ENCODE results near the gene KRTAP5-6.

Gene KRTAP5-6, protein sequence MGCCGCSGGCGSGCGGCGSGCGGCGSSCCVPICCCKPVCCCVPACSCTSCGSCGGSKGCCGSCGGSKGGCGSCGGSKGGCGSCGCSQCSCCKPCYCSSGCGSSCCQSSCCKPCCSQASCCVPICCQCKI

DNA sequence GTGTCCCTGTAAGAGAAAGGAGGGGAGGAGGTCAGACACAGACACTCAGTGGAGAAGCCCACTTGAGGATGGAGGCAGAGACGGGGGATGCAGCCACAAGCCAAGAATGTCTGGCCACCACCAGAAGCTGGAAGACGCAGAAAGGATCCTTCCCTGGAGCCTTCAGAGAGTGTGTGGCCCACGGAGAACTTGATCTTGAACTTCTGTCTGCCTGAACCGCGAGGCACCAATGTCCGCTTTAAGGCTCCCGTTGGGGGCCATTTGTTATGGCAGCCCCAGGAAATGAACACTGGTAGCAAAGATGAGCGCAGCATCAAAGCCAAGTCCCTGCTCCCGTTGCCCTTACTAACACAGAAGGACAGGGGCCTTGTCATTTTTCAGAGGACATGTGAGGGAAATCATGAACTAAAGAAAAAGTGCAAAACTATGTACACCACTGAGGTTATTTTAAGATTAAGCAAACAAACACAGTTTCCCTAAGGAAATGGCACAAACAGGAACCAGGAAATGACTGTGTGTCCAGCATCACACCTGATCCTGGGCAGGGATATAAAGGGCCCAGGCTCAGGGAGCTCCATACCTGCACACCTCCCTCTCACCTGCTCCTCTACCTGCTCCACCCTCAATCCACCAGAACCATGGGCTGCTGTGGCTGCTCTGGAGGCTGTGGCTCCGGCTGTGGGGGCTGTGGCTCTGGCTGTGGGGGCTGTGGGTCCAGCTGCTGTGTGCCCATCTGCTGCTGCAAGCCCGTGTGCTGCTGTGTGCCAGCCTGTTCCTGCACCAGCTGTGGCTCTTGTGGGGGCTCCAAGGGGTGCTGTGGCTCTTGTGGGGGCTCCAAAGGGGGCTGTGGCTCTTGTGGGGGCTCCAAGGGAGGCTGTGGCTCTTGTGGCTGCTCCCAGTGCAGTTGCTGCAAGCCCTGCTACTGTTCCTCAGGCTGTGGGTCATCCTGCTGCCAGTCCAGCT, at the start of gene KRTAP5-6:
Gene KRTAP5-6, plus strand, starts transcription at position 588 of the 963 bp plus-strand sequence. Its CDS starts 51 bp downstream, at position 639.
- no peak within 1 kb of the TSS for H3K27ac ChIP-seq (ENCODE audit: low read depth, low read length)
- H3K4me3 ChIP-seq (ENCODE audit: low read length), result no peak within 1 kb of the TSS
- no peaks in the 10 kb centered on the region for H3K4me1 ChIP-seq (ENCODE audit: control insufficient read depth, insufficient read depth, low read length)
- H3K36me3 ChIP-seq (ENCODE audit: control insufficient read depth, insufficient read depth, low read length), result no peaks in the 10 kb centered on the region
- no peaks in the 10 kb centered on the region for H3K27me3 ChIP-seq (ENCODE audit: control insufficient read depth, insufficient read depth, low read length)
- no peak within 1 kb of the TSS for H3K9ac ChIP-seq (ENCODE audit: low read length)

DNA sequence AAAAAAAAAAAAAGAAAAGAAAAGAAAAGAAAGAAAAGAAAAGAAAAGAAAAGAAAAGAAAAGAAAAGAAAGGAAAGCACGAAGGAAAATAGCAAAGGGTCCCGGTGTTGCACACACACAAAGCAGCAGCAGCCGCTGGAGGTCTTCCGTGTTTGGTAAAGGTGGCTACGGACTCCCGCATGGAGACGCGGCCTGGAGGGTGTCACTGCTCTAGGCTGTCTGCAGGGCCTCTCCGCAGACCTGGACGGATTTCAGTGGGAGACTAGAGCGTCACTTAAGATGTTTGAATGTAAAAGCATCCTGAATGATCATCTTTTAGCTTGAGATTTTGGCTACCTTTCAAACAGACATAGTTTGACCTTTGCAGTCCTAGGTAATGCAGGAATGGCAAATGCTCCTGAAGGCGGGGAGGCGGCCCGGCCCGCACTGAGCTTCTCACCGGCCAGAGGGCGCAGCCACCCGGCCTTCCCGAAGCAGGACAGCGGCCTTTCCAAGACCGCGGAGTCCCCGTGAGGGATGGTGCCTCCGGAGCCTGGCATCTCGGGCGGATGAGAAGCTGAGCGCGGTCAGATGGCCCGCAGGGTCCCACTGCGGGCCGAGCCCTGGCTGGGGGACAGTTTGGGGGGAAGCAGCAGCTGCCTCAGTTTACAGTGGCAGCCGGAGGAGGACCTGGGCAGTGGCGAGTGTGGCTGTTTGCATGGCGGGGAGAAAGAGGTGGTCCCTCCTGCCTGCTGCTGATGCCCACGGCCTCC, 48.9 kb upstream of the KRTAP5-6 start:
- Histone ChIP-seq H3K4me1 (ENCODE audit: control insufficient read depth, insufficient read depth, low read length) (no peaks in the 10 kb centered on the region), H3K27ac (ENCODE audit: low read depth, low read length) (no peak overlapping the region), H3K9ac (ENCODE audit: low read length) (no peak overlapping the region), H3K4me3 (ENCODE audit: low read length) (no peak overlapping the region), H3K27me3 (ENCODE audit: control insufficient read depth, insufficient read depth, low read length) (peaks cover 2% of the 10 kb centered on the region), H3K36me3 (ENCODE audit: control insufficient read depth, insufficient read depth, low read length) (no peaks in the 10 kb centered on the region)

DNA sequence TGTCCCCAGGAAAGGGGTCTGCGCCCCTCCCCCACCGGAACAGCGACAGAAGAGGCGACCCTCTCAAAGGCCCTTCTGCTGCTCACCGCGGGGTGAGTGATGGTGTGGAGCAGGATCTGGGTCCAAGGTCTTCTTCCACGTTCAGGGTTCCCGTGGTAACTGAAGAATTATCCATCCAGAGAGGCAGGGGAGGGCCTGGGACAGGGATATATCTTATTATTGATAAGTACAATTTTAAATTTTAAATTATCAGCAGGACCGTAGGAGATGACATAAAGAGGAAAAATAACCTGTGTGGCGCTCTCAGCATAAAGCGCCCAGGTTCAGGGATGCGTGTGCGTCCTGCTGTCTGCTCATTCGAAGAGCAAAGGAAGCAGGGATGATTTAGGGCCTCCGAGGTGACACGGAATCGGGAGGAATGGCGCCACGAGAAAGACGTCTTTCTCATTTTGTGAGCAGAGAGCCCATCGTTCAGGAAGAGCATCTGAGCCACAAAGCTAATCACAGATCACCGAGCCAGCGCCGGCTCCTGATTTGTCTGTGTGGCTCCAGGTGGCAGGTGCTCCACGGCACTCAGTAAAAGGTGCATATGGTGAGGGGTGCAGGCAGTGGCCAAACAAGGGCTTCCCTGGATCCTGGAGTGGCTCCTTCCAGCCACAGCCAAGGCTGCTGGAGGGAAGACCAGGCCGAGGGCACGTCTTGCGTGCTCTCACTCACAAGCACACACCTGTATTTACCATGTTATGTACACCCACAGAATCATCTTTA, 48.2 kb upstream of the KRTAP5-6 start:
- Histone ChIP-seq H3K27ac (ENCODE audit: low read depth, low read length) (no peak overlapping the region), H3K4me1 (ENCODE audit: control insufficient read depth, insufficient read depth, low read length) (no peaks in the 10 kb centered on the region), H3K9ac (ENCODE audit: low read length) (no peak overlapping the region), H3K36me3 (ENCODE audit: control insufficient read depth, insufficient read depth, low read length) (no peaks in the 10 kb centered on the region), H3K27me3 (ENCODE audit: control insufficient read depth, insufficient read depth, low read length) (peaks cover 7% of the 10 kb centered on the region), H3K4me3 (ENCODE audit: low read length) (no peak overlapping the region)

DNA sequence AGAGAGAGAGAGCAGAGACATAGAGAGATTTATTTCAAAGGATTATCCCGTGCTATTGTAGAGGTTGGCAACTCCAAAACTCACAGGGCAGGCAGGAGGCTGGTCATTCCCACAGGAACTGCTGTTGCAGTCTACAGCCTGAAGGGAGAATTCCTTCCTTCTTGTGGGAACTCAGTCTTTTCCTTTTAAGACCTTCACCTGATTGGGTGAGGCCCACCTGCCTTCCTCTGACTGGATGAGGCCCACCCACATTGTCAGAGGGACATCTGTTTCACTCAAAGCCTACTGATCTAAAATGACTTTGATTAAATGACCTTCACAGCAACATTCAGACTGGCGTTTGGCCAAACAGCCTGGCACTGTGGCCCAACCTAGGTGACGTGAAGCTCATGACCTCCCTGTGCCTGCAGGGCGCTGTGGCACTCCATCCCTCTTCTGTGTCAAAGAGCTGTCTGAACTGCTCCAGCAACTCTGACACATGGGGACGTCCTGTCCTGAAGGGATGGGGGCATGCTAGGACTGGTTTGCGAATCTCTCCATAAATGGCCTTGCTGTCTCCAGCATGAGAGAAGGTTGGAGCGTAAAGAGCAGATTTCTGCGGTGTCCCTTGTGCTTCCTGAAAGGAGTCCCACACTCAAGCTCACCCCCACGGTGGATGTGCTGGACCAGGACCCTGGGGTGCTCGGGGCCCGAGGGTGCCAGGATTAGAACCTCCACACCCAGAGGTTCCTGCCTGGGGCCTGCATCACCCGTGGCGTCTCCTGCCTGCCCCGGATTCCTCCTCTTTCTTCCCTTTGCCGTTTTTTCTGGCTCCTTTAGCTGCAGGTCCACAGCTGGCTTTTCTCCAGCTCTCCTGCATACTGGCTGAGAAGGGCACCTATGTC, 46.7 kb upstream of the KRTAP5-6 start:
- Histone ChIP-seq H3K4me1 (ENCODE audit: control insufficient read depth, insufficient read depth, low read length) (no peaks in the 10 kb centered on the region), H3K27ac (ENCODE audit: low read depth, low read length) (no peak overlapping the region), H3K36me3 (ENCODE audit: control insufficient read depth, insufficient read depth, low read length) (no peaks in the 10 kb centered on the region), H3K9ac (ENCODE audit: low read length) (no peak overlapping the region), H3K4me3 (ENCODE audit: low read length) (no peak overlapping the region), H3K27me3 (ENCODE audit: control insufficient read depth, insufficient read depth, low read length) (peaks cover 9% of the 10 kb centered on the region)

DNA sequence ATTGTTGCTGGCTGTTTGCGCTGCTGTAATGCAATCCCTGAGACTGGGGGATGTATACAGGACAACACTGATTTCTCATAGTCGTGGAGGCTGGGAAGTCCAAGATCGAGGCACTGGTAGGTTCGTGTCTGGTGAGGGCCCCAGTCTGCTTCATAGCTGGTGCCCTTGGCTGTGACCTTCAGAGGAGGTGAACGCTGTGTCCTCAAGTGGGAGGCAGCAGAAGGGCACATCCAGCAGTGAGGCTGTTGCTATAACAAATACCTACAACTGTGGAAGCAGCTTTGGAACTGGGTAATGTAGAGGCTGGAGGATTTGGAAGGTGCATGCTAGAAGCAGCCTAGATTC, 46.1 kb upstream of the KRTAP5-6 start:
- Histone ChIP-seq H3K27me3 (ENCODE audit: control insufficient read depth, insufficient read depth, low read length) (peaks cover 9% of the 10 kb centered on the region), H3K4me3 (ENCODE audit: low read length) (no peak overlapping the region)

DNA sequence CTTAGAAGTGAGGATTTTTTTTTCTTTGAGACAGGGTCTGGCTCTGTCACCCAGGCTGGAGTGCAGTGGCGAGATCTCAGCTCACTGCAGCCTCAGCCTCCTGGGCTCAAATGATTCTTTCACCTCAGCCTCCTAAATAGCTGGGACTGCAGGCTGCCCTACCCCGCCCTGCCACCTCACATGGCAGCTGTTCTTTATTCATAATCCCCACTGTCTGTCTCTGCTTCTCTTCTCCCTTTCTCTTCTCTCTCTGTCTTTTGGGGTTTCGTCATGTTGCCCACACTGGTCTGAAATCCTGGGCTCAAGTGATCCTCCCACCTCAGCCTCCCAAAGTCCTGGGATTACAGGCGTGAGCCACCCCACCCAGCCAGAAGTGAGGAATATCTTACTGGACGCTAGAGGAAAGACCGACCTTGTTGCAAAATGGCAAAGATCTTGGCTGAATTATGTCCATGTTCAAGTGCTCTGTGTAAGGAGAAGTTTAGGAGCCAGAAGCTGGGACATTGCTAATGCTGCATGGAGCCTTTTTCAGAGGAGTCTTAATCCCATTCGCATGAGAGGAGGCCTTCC, 45.5 kb upstream of the KRTAP5-6 start:
- H3K4me3 ChIP-seq (ENCODE audit: low read length), result no peak overlapping the region

More for the DNA sequence above, 46.1 kb upstream of the KRTAP5-6 start:
- H3K4me1 ChIP-seq (ENCODE audit: control insufficient read depth, insufficient read depth, low read length), result no peaks in the 10 kb centered on the region
- no peak overlapping the region for H3K27ac ChIP-seq (ENCODE audit: low read depth, low read length)
- H3K36me3 ChIP-seq (ENCODE audit: control insufficient read depth, insufficient read depth, low read length), result no peaks in the 10 kb centered on the region
- H3K9ac ChIP-seq (ENCODE audit: low read length), result no peak overlapping the region

DNA sequence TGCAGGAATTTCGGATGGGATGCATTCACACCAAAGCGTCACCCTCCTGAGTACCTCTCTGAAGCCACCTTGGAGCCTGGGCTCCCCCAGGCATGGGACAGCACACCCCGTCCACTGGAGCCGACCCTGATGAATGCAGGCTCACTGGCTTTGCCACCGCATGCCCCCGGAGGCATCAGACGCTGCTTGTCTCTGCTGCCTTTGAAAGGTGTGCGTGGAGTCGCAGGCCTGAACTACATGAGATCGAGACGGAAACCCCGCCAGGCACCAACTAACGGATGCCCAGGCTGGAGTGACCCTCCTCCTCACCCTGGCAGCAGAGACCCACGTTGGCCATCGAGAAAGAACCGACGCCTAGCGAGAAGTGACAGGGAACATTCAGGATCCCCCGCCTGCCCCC, 45.0 kb upstream of the KRTAP5-6 start:
- no peak overlapping the region for H3K9ac ChIP-seq (ENCODE audit: low read length)
- H3K4me3 ChIP-seq (ENCODE audit: low read length), result no peak overlapping the region
- no peaks in the 10 kb centered on the region for H3K36me3 ChIP-seq (ENCODE audit: control insufficient read depth, insufficient read depth, low read length)
- no peaks in the 10 kb centered on the region for H3K4me1 ChIP-seq (ENCODE audit: control insufficient read depth, insufficient read depth, low read length)
- H3K27me3 ChIP-seq (ENCODE audit: control insufficient read depth, insufficient read depth, low read length), result peaks cover 9% of the 10 kb centered on the region
- H3K27ac ChIP-seq (ENCODE audit: low read depth, low read length), result no peak overlapping the region

More for the DNA sequence above, 45.5 kb upstream of the KRTAP5-6 start:
- H3K27ac ChIP-seq (ENCODE audit: low read depth, low read length), result no peak overlapping the region
- H3K36me3 ChIP-seq (ENCODE audit: control insufficient read depth, insufficient read depth, low read length), result no peaks in the 10 kb centered on the region
- H3K4me1 ChIP-seq (ENCODE audit: control insufficient read depth, insufficient read depth, low read length), result no peaks in the 10 kb centered on the region
- H3K9ac ChIP-seq (ENCODE audit: low read length), result no peak overlapping the region
- H3K27me3 ChIP-seq (ENCODE audit: control insufficient read depth, insufficient read depth, low read length), result peaks cover 9% of the 10 kb centered on the region

DNA sequence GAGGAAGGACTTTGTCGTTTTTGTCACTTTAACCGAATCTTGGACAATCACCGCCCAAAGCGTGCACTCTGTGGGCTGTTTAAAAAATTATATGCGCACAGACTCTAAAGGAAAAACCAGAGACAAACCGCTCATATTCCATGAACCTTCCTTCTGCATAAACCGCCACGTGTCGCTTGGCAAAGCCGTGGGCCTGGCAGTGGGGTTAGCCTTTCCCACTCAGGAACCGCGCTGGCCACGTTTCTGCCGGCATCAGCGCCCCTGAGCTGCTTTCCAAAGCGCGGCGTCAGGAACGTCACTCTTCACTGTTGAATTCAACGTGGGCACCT, 44.6 kb upstream of the KRTAP5-6 start:
- Histone ChIP-seq H3K9ac (ENCODE audit: low read length) (no peak overlapping the region), H3K4me1 (ENCODE audit: control insufficient read depth, insufficient read depth, low read length) (no peaks in the 10 kb centered on the region), H3K27me3 (ENCODE audit: control insufficient read depth, insufficient read depth, low read length) (peaks cover 9% of the 10 kb centered on the region), H3K27ac (ENCODE audit: low read depth, low read length) (no peak overlapping the region), H3K36me3 (ENCODE audit: control insufficient read depth, insufficient read depth, low read length) (no peaks in the 10 kb centered on the region), H3K4me3 (ENCODE audit: low read length) (no peak overlapping the region)

DNA sequence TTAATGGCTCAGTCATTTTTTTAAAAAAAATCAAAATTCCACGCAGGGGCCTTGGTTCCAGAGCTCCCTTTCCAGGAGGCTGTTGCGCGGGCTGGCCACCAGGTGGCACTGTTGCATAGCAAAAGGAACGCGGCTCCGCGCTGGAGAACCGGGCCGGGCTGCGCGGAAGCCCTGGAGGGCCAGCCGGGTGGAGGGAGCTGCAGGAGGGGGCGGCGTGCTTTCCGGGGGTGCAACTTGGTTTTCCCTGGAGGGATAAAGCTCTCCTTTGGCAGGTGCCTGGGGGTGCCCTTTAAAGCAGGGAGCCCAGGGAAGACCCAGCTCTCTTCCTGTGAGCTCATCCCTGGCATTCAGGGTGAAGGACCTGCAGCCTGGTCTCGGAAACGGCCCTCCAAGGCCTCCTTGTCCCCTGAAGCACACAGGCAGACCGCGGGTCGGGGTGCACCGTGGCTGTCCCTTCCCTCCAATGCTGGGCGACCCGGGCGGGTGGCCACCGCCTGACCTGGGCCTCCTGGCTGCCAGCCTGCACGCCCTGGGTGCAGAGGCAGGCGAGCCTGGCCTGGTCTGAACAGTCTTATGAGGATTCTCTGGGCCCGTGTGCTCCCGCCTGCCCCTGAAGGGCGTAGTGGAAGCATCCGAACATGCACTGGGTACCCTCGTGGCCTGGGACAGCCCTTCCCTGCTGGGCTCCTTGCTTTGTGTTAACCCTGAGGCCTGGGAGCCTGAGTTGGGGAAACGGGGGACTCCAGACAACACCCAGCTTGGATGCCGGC, 44.0 kb upstream of the KRTAP5-6 start:
- Histone ChIP-seq H3K9ac (ENCODE audit: low read length) (no peak overlapping the region), H3K27me3 (ENCODE audit: control insufficient read depth, insufficient read depth, low read length) (peaks cover 9% of the 10 kb centered on the region), H3K4me1 (ENCODE audit: control insufficient read depth, insufficient read depth, low read length) (no peaks in the 10 kb centered on the region), H3K4me3 (ENCODE audit: low read length) (no peak overlapping the region), H3K27ac (ENCODE audit: low read depth, low read length) (no peak overlapping the region), H3K36me3 (ENCODE audit: control insufficient read depth, insufficient read depth, low read length) (no peaks in the 10 kb centered on the region)

DNA sequence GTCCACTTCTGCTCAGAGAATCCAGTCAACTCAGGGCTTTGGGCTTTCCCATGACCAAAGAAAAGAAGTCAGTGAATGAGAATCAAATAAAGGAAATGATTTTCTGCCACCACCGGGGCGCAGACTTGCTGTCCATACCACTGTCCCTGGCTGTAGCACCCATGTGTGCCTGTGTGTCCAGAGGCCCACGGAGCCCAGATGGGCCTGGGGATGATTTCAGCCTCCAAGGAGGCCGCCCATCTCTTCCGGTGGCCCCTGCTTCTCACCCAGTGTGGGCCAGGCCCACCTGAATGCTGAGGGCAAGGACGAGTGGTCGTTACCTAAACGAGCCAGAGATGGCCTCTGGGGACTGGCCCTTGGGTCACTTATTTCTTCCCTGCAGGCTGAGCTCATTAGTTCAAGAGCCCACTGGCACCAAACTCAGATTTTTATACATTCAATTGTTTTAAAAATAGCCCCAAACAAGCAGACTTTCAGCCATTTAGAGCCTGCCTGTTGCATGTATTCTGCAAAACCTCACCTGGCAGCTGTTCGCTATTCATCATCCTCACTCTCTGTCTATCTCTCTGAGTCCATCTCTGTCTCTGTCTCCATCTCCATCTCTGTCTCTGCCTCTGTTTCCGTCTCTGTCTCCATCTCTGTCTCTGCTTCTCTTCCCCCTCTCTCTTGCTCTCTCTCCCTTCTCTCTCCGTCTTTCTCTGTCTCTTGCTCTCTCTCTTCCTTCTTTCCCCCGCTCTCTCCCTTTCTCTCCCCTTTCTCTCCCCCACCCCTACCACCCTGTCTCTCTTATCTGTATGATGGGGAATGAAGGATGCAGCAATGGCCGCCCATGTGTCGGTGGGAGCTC, 43.2 kb upstream of the KRTAP5-6 start:
- Histone ChIP-seq H3K36me3 (ENCODE audit: control insufficient read depth, insufficient read depth, low read length) (no peaks in the 10 kb centered on the region), H3K4me3 (ENCODE audit: low read length) (no peak overlapping the region), H3K27ac (ENCODE audit: low read depth, low read length) (no peak overlapping the region), H3K9ac (ENCODE audit: low read length) (no peak overlapping the region), H3K27me3 (ENCODE audit: control insufficient read depth, insufficient read depth, low read length) (peaks cover 9% of the 10 kb centered on the region), H3K4me1 (ENCODE audit: control insufficient read depth, insufficient read depth, low read length) (no peaks in the 10 kb centered on the region)
